Endometrial microvascular endothelial cells (primary cell): ENCODE data around the gene C2orf68. TPM values are rescaled to one million over a fixed set of nuclear protein-coding genes. Genes with fewer than 3 reads are reported as not detected.

Source experiments
- in situ Hi-C: cut with HindIII; loops from 2 replicates; pipeline ENCODE4 v1.10.0; 2017; ENCODE audit warnings: low sequenced_read_pairs, low pct_unique_long_range_greater_than_20kb; ENCODE audit errors: inconsistent ontology term
- total RNA-seq: library from RNA; depleted of rRNA; stranded (reverse); fragments of >200 nt; gene quantifications from one replicate; pipeline ENCODE4 v1.2.3, GENCODE V29; 2015; ENCODE audit errors: inconsistent ontology term

Gene C2orf68
- total RNA-seq, 1 donor from 2014 or later, result 8.8 TPM

GRCh38 chr2:85589181-85589580, 22.7 kb downstream of the C2orf68 start:
- in situ Hi-C loops, result no loop called here

GRCh38 chr2:85588645-85589044, 23.2 kb downstream of the C2orf68 start:
- in situ Hi-C loops, result no loop called here

DNA sequence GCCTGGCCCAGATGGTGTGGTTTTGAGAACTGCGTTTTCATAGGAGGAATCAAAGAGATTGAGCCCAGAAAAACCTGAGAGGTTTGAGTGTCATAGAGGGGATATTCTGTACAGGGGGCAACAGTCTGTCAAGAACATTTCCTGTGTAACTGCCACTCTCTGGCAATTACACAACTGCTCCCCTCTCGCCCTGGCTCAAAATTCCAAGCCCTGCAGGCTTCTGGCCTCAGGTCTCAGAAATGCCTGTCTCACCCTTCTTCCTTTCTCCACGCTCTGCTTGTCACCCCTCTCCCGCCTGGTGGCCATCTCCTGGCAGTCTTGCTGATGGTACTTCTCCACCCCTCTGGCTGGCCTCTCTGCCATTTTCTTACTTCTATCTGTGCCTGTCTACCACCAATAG, 23.6 kb downstream of the C2orf68 start:
- in situ Hi-C loops, result no loop called here

DNA sequence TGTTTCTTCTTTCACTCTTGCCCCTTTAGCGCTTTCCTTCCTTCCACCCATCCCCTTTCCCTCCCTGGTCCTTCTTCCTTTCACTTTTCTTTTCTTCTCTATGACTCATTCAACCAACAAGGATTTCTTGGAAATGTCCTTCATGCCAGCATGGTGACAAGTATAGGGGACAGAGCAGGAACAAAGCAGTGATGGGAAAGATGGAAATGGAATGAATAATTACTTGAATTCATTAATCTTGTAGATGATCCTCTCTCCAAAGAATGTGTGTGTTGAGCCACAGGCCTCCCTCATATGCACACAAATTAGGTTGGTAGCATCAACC, 26.1 kb downstream of the C2orf68 start:
- in situ Hi-C loops, result no loop called here

- in situ Hi-C loops, result no loop called here
Observed at GRCh38 chr2:85584857-85585780, 26.7 kb downstream of the C2orf68 start.

DNA sequence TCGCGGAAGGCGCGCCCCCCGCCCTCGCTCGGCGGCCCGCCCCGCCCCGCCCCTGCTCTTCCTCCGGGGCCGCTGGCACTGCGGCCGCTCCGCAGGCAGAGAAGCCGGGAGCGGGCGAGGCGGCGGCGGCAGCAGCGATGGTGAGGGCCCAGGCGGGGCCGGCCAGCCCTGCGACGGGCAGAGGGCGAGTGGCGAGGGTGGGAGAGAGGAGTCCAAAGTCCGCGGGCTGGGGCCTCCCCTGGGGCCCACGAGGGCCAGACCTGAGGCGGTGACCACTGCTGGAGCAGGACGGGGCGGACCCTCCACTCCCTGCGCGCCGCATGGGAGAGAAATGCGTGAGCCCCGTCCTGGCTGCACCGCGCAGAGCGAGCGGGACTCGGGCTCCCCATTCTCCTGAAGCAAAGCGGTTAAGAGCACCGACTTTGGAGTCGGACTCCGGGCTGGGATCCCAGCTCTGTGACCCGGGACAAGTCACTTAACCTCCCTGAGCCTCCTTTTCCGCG, 27.5 kb downstream of the C2orf68 start, which contains the start of gene VAMP5:
Gene VAMP5 (plus strand): TSS at position 78 of the 503 bp plus-strand sequence. CDS start 60 bp downstream, at position 138.
- in situ Hi-C loops, result no loop called here

DNA sequence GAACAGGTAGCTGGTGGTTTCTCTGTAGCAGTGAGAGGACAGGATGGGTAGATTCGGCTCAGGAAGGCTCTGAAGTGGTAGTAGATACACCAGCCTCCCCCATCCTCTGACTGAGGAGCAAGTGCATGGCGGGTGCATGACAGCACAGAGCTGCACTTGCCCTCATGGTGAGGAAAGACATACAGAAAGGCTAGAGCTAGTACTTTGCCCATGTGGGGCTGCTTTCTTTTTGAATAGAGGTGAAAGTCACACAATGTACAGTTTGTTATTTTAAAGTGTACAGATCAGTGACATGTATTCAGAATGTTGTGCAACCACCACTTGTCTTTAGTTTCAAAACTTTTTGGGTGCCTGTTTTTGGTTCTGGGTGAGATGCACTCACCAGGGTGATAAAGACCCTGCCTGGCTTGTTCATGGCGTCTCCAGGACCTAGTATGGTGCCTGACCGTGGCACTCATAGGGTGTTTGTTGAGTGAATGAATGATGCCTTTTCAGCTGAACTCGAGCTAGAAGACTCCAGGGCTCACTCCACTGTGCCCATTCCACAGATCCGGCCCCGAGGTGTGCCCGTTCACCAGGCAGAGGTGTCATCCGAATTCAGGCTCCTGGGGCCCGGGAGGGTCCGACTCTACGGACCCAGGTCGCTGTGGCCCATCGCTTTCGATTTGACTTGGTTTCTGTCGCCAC, 28.1 kb downstream of the C2orf68 start:
- in situ Hi-C loops, result no loop called here

GRCh38 chr2:85582492-85582891, 29.4 kb downstream of the C2orf68 start:
- in situ Hi-C loops, result no loop called here

- in situ Hi-C loops, result no loop called here
Observed at GRCh38 chr2:85580206-85580605, 31.7 kb downstream of the C2orf68 start.

- in situ Hi-C loops, result no loop called here
Observed at GRCh38 chr2:85579266-85579935, 32.5 kb downstream of the C2orf68 start.

- in situ Hi-C loops, result no loop called here
Observed at GRCh38 chr2:85578243-85579180, 33.4 kb downstream of the C2orf68 start.

DNA sequence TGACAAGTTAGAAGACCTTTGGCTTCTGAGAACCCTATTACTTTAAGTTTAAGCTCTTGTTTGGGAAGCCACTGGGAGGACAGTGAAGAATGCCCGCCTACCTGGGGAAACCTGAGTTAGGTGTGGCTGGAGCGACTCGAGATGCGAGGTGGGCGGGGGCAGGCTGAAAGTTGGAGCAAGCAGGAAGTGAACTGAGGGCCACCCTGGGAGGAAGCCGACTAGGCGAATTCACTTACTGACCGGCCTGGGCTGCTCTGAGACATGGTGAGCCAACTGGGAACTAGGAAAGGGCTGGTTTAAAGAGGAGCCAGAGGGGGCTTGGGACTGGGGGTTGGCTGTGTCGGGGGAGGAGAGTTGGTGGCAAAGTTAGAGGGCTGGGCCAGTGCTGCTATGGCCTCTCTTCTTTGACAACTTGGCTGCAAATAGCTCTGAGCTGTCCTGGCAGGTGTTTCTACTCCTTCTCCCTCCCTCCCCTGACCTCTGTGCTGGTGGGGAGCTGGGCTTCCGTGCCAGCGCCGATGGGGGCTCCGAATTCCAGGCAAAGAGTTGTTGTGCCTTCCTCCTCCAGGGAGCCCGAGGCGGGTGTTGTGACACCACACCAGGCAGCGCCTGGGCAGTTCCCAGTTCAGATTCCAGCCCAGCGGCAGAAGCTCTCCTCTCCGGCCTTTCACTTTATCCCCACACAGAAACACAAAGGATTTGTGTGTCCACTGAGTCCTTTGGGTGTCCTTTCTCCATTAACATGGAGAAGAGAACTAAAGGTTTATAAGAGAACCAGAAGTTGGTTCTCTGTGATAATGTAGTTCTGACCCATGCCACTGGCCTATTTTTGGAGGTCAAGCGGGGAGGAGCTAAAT, 34.3 kb downstream of the C2orf68 start, which contains the start of gene VAMP8:
Gene VAMP8 (plus strand): TSS at position 201 of the 857 bp plus-strand sequence. CDS start 61 bp downstream, at position 262.
- in situ Hi-C loops, result no loop called here

DNA sequence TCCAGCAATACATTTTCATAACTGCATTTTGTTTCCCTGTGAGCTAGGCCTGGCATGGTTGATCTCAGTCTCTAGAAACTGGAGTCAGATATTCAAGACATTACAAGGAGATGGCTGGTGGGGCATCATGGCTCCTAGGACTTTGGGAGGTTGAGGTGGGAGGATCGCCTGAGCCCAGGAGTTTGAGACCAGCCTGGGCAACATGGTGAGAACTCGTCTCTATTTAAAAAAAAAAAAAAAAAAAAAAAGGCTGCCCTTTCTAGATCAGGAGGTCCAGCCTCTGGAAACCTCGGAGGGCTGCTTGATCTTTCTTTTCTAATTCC, 34.8 kb downstream of the C2orf68 start:
- in situ Hi-C loops, result no loop called here

DNA sequence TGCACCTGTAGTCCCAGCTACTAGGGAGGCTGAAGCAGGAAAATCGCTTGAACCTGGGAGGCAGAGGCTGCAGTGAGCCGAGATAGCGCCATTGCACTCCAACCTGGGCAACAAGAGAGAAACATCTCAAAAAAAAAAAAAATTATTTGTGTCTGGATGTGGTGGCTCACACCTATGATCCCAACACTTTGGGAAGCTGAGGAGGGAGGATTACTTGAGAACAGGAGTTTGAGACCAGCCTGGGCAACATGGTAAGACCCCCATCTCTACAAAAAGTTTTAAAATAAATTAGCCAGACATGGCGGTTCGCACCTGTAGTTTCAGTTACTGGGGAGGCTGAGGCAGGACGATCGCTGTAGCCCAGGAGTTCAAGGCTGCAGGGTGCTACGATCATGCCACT, 36.1 kb downstream of the C2orf68 start:
- in situ Hi-C loops, result no loop called here

- in situ Hi-C loops, result no loop called here
Observed at GRCh38 chr2:85566265-85566664, 45.6 kb downstream of the C2orf68 start.

DNA sequence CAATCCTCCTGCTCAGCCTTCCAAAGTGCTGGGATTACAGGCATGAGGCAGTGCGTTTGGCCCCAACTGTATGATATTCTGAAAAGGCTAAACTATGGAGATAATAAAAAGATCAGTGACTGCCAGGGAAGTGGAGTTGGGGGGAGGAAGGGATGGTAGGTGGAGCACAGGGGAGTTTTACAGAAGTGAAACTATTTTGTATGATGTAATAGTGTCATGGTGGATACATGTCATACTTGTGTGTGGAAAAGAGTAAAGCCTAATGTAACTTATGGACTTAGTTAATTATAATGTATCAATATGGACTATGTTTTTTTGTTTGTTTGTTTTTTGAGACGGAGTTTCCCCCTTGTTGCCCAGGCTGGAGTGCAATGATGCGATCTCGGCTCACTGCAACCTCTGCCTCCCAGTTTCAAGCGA, 47.7 kb downstream of the C2orf68 start:
- in situ Hi-C loops, result no loop called here
